Stimulated activated CD4-positive, alpha-beta T cell treated with anti-CD3 and anti-CD28 coated beads, TNF-alpha, amount 100 ng/mL, for 24 hours (primary cell): ENCODE data around the gene BUD31.

ENCODE experiments used
- DNase-seq, 3 experiments: peaks; one replicate each; pipeline ENCODE4 v3.0.0-alpha.2; 2020; ENCODE audit warnings: low read depth in 3 of 3

The BUD31 gene

GRCh38 chr7:99433158-99433557 lies 24.4 kb downstream of the BUD31 start:
- DNase-seq, result no peak

- no peak for DNase-seq
Measured at GRCh38 chr7:99437946-99438572, 29.3 kb downstream of the BUD31 start.

- peak; percentile 87 to 94 (median 90) for DNase-seq
Measured at GRCh38 chr7:99438573-99439480, 30.1 kb downstream of the BUD31 start, which contains the start of the genes CPSF4 and PTCD1. Gene CPSF4, plus strand, starts transcription at chr7:99438943. Its CDS starts 140 bp downstream, at chr7:99439083. Gene PTCD1, minus strand, starts transcription at chr7:99438798. Its CDS starts 3,556 bp downstream, at chr7:99435242.

GRCh38 chr7:99440195-99440594 lies 31.4 kb downstream of the BUD31 start:
- no peak for DNase-seq

- DNase-seq, result no peak
Measured at GRCh38 chr7:99446096-99446495, 37.3 kb downstream of the BUD31 start.

- no peak for DNase-seq
Measured at GRCh38 chr7:99447943-99448342, 39.2 kb downstream of the BUD31 start.

GRCh38 chr7:99448855-99449254 lies 40.1 kb downstream of the BUD31 start:
- DNase-seq, result no peak

- no peak for DNase-seq
Measured at GRCh38 chr7:99449326-99449725, 40.6 kb downstream of the BUD31 start.

GRCh38 chr7:99451936-99452335 lies 43.2 kb downstream of the BUD31 start:
- DNase-seq, result no peak

GRCh38 chr7:99452541-99452940 lies 43.8 kb downstream of the BUD31 start:
- no peak for DNase-seq

- no peak for DNase-seq
Measured at GRCh38 chr7:99453105-99453504, 44.3 kb downstream of the BUD31 start.

- DNase-seq, result no peak
Measured at GRCh38 chr7:99455874-99456273, 47.1 kb downstream of the BUD31 start.

- DNase-seq, result no peak
Measured at GRCh38 chr7:99456288-99456687, 47.5 kb downstream of the BUD31 start.

- DNase-seq, result no peak
Measured at GRCh38 chr7:99457050-99457649, 48.4 kb downstream of the BUD31 start.

- DNase-seq, result no peak
Measured at GRCh38 chr7:99457650-99458493, 49.1 kb downstream of the BUD31 start.

- no peak for DNase-seq
Measured at GRCh38 chr7:99459087-99459486, 50.3 kb downstream of the BUD31 start.

- DNase-seq, result no peak
Measured at GRCh38 chr7:99460651-99461050, 51.9 kb downstream of the BUD31 start.

GRCh38 chr7:99461221-99461620 lies 52.5 kb downstream of the BUD31 start:
- no peak for DNase-seq

- DNase-seq, result no peak
Measured at GRCh38 chr7:99465421-99465768, 56.6 kb downstream of the BUD31 start.

GRCh38 chr7:99468336-99468918 lies 59.7 kb downstream of the BUD31 start:
- no peak for DNase-seq
